ENCODE data around the gene LRRC26. TPM values are rescaled to one million over a fixed set of nuclear protein-coding genes. Genes with fewer than 3 reads are reported as not detected.

The LRRC26 gene
- total and polyA plus RNA-seq, 2 donors (not counting 3 experiments of a cell fraction or from before 2014, with no cell fraction given) = 0.08 TPM; not detected in 1

DNA sequence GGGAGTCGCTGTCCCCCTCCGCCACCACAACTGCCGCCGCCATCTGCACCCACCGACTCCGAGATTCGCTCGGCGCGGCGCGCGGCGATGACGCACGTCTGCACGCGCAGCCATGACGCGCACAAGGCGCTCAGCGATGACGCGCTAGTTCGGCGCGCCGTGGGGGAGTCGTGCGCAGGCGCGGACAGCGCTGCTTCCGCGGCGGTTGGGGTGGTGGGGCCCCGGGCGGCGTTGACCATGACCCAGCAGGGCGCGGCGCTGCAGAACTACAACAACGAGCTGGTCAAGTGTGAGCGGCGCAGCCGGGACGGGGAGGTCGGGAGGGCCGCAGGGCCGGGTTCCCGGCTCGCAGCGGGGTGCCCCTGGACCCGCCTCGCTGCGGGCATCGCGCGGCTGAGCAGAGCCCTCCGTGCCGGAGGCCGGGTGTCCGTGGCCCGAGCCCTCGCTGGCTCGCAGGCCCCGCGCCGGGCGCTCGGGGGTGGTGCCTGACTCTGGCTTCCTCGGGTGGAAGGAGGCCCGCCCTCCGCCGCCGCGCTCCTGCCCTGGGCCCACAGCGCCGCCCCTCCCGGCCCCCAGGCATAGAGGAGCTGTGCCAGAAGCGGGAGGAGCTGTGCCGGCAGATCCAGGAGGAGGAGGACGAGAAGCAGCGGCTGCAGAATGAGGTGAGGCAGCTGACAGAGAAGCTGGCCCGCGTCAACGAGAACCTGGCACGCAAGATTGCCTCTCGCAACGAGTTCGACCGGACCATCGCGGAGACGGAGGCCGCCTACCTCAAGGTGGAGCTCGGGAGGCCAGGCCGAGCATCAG, 18.8 kb upstream of the LRRC26 start, which contains the start of the genes ANAPC2 and SSNA1:
Gene ANAPC2 (minus strand): TSS at position 71 of the 807 bp plus-strand sequence. CDS start 28 bp downstream, at position 43.
Gene SSNA1 (plus strand): TSS at position 187 of the 807 bp plus-strand sequence. CDS start 51 bp downstream, at position 238.
- ChIA-PET CTCF (interaction anchor here (0.9 to 3.1 kb wide), 21 partner anchors 9 to 160 kb away, joined by 3 to 30 read pairs (median 4); partner anchors contain the start of genes GRIN1, MAN1B1, NDOR1 and RNF208), POLR2A (interaction anchor here (0.7 to 1.8 kb wide), 5 partner anchors 10 to 73 kb away, joined by 3 to 7 read pairs (median 4); partner anchors contain the start of genes NDOR1, TMEM203 and TPRN)
- no peaks in the 10 kb centered on the region for H4K20me1 ChIP-seq (replicated peaks; ENCODE audit: control insufficient read depth, extremely low read depth, insufficient read depth, low read length)
- dilution Hi-C loops (cut with MboI; ENCODE audit: extremely low pct_ligation_motif_present, low sequenced_read_pairs) (no loop called here), intact Hi-C loops (cut with micrococcal nuclease) (loop anchor here (1.0 to 2.0 kb wide), 3 partner anchors 12 to 35 kb away; partner anchors contain the start of genes NDOR1, TMEM203 and TPRN)
- H3K36me3 ChIP-seq (ENCODE audit: control insufficient read depth in 2 of 2, extremely low read depth in 1 of 2, insufficient read depth in 2 of 2, low read length in 2 of 2) = peaks cover 0 to 32% of the 10 kb centered on the region in 2 experiments
- DNase-seq (ENCODE audit: low read depth, low spot score) (peak; percentile 95), FAIRE-seq (peak; percentile 88)
- peaks cover 33% of the 10 kb centered on the region for H3K79me2 ChIP-seq (ENCODE audit: control insufficient read depth, insufficient read depth, low read length)
- H2AFZ ChIP-seq (ENCODE audit: low read depth, low read length) = peak within 1 kb of the TSS; percentile 73
- TF ChIP-seq EZH2 (IDR thresholded peaks at IDR 0.05; ENCODE audit: borderline replicate concordance, low read depth, low read length, severe bottlenecking) (no peak), POLR2A (IDR thresholded peaks at IDR 0.05; ENCODE audit: low read depth, low read length) (peak; percentile 80), JUN (IDR thresholded peaks at IDR 0.05; ENCODE audit: borderline replicate concordance, insufficient read depth, insufficient read length, low read depth) (peak; percentile 49), CTCF (IDR thresholded peaks at IDR 0.05; ENCODE audit: extremely low read depth in 1 of 2, insufficient read depth in 1 of 2, low read depth in 1 of 2, low read length in 2 of 2) (peak; percentile 32 to 40), MYC (IDR thresholded peaks at IDR 0.05; ENCODE audit: low read depth, low read length) (peak; percentile 79), GATA2 (IDR thresholded peaks at IDR 0.05; ENCODE audit: insufficient read depth, insufficient read length, low read depth, low read length) (no peak), POLR2AphosphoS5 (IDR thresholded peaks at IDR 0.05; ENCODE audit: insufficient read depth, low read depth, low read length) (peak; percentile 98)
- TF ChIP-seq, protein P1, sequence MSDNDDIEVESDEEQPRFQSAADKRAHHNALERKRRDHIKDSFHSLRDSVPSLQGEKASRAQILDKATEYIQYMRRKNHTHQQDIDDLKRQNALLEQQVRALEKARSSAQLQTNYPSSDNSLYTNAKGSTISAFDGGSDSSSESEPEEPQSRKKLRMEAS (IDR thresholded peaks at IDR 0.05; ENCODE audit: insufficient read depth, insufficient read length) = peak; percentile 76
- H3K9ac ChIP-seq (replicated peaks; ENCODE audit: extremely low read depth, insufficient read depth, low read length) = peak within 1 kb of the TSS; percentile 61
- no TSS peak for BruUV-seq (replicated peaks)
- peak within 1 kb of the TSS; percentile 62 for H3K4me2 ChIP-seq (ENCODE audit: insufficient read depth, low read length)
- H3K27ac ChIP-seq (ENCODE audit: insufficient read depth, low read depth, low read length) = peak within 1 kb of the TSS; percentile 48
- H3K9me1 ChIP-seq (replicated peaks; ENCODE audit: control insufficient read depth, extremely low read depth, insufficient read depth, low read length) = no peaks in the 10 kb centered on the region
- peak within 1 kb of the TSS; percentile 57 to 86 (median 64) for H3K4me3 ChIP-seq (replicated peaks in 1 of 3; ENCODE audit: insufficient read depth in 1 of 3, low read depth in 1 of 3, low read length in 3 of 3)
- no peaks in the 10 kb centered on the region for H3K27me3 ChIP-seq (ENCODE audit: control insufficient read depth in 2 of 2, insufficient read depth in 2 of 2, low read length in 2 of 2)
- peaks cover 17% of the 10 kb centered on the region for H3K4me1 ChIP-seq (ENCODE audit: control insufficient read depth, extremely low read depth, insufficient read depth, low read length)
- H3K9me3 ChIP-seq (replicated peaks; ENCODE audit: control insufficient read depth, insufficient read depth, low read length) = no peaks in the 10 kb centered on the region

Measured in endothelial cell of umbilical vein (primary cell).